Urothelium cell line (cell line): ENCODE data around the gene SPATA12.

Experiments used
- DNase-seq: peaks from one replicate; pipeline ENCODE4 v3.0.0; 2011; ENCODE audit warnings: low spot score, mixed read lengths
- FAIRE-seq: peaks from 2 replicates; lab custom pipeline; 2011; peaks lifted over from hg19 to GRCh38; lab: Jason Lieb, UNC

The SPATA12 gene

DNA sequence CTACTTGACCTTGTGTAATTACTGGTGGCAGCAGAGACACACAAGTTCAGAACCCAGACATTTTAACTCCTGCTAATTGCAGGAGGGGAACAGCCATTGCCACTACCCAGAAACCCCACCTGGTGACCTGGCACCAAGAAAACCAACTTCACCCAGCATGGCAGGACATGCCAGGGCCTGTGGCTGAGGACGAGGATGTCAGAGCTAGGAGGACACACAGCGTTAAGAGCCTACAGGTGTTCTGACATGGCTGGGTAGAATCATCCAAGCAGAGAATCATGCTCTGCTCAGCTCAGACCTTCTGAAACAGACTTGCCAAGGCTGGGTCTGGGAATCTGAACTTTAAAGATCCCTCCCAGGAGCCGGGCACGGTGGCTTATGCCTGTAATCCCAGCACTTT lies 11.7 kb upstream of the SPATA12 start:
- FAIRE-seq = no peak
- no peak for DNase-seq

DNA sequence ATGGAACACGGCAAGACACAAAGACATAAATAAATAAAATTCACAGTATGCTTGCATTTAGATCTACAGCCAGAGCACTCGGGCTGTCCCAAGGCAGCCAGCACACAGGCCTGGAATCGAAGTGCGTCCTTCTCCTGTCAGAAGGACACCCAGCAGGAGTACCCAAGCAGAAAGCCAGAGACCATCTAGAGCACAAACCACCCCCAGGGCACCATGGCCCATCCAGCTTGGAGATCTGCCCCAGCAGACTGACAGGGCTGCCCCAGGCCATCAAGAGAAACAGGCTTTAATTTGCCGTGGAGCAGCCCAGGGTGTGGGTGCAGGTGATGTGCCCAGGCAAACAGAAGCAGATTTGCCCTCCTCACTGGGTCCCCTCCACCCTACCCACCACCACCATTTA lies 7.8 kb upstream of the SPATA12 start:
- no peak for DNase-seq
- no peak for FAIRE-seq

DNA sequence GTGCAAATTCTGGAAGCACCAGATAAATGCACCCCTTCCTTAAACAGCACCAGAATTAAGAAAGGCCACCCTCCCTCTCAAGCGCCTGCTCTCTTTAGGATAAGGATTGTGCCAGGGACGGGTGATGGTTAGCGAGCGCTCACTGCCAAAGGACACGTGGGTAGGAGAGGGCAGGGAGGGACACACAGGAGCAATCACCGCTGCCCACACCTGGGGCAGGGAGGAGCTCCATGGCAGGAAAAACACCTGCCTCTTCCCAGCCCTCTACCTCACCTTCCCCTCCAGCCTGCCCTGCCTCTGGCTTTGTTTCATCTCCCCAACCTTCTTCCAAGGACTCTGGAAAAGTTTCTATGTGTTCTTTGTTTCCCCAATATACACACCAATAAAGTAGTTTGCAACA lies 7.3 kb upstream of the SPATA12 start:
- FAIRE-seq (no peak), DNase-seq (no peak)

DNA sequence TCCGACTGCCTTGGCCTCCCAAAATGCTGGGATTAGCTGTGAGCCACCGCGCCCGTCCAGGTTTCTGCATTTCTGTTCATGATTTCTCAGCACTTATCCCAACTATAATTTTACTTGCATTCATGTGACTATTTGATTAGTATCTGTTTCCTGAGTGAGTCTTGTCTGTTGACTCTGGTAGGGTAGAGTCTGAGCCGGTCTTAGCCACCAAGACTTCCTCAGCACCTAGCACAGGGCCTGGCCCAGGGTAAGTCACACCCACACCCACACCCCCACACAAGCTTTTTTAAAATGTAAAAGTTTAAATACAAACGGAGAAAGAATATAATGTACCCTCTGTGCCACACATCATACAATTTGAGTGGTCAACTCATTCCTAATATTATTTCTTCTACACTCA lies 3.1 kb upstream of the SPATA12 start:
- DNase-seq = no peak
- no peak for FAIRE-seq

DNA sequence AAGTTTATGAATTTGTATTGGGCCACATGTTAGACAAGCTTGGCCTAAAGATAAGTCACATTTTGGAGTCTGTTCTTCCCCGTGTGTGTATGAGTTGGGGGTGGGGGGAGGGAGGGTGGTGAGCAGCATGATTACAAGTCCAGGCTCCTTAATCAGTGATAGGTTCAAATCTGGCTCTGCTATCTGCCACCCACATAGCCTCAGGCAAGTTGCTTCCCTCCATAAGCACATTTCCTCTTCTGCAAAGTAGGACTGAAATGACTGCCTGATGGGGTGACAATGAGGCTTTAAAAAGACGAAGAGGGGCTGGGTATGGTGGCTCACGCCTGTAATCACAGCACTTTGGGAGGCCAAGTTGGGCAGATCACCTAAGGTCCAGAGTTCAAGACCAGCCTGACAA lies 1.1 kb upstream of the SPATA12 start:
- no peak for FAIRE-seq

DNA sequence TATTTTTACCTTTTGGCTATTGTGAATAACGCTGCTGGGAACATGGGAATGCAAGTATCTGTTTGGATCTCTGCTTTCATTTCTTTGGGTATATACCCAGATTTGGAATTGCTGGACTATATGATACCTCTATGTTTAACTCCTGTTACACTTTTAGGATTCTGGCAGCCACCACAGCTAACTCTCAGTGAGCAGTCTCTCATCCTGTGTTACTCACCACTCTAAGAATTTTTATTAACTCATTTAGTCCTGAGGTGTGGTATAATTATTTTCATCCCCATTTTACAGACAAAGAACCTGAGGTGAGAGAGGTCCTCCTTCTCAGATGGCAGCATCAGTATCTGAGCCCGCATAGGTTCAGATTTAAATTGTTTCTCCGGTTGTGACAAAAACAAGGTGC lies 1.1 kb downstream of the SPATA12 start:
- no peak for DNase-seq
- FAIRE-seq = no peak

More for the DNA sequence above, 1.1 kb upstream of the SPATA12 start:
- DNase-seq = no peak

DNA sequence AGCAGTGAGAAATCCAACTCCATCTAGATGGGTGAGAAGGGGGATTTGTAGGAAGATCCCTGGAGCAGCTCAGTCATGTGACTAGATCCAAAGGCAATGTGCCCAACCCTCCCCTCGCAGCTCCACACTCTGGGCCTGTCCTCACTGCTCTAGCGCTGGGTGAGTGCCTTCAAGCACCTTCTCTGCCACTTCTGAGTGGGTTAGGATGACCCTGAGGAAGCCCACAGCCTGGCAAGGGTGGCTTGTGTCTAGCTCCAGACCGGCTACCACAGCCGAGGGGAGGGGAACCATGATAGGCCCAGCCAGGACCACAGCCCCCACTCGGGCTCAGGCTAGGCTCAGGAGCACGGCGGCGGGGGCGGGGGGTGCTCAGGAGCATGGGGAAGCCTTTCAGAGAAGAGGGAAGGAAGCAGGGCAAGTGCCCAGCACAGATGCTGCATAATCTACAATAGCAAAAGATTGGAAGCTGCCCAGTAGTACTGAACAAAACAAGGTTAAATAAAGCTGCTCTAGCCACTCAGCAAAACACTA lies 1.7 kb downstream of the SPATA12 start:
- FAIRE-seq = no peak
- peak; percentile 26 for DNase-seq

DNA sequence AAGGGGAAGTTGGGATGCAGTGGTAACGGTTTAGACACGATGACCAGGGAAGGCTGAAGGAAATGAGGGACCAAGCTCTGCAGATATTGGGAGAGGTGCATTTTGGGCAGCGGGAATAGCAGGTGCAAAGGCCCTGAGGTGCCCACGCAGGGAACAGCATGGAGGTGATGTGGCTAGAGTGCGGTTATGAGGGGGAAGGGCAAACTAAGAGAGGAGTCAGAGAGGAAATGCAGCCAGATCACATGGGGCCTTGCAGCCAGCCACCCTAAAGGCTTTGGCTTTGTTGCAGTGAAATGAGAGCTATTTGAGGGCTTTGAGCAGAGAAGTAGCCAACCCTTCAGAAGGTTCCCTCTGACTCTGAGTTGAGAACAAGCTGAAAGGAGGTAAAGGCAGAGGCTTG lies 2.6 kb downstream of the SPATA12 start:
- no peak for FAIRE-seq

DNA sequence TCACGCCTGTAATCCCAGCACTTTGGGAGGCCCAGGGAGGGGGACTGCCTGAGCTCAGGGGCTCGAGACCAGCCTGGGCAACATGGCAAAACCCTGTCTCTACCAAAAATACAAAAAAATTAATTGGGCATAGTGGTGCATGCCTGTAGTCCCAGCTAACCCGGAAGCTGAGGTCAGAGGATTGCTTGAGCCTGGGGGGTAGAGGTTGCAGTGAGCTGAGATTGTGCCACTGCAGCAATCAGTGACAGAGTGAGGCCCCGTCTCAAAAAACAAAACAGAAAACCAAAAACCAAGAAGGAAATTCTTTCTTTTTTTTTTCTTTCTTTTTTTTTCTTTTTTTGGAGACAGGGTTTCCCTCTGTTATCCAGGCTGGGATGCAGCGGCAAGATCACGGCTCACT lies 3.5 kb downstream of the SPATA12 start:
- FAIRE-seq (no peak), DNase-seq (no peak)

More for the DNA sequence above, 2.6 kb downstream of the SPATA12 start:
- no peak for DNase-seq

DNA sequence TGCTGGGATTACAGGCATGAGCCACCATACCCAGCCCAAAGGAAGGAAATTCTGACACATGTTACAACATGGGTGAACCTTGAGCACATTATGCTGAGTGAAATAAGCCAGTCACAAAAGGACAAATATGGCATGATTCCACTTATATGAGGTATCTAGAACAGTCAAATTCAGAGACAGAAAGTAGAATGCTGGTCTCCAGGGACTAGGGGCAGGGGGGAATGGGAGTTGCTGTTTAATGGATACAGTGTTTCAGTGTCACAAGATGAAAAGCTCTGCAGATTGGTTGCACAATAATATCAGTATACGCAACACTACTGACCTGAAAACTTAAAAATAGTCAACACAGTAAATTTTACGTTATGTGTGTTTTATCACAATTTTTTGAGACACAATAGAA lies 4.1 kb downstream of the SPATA12 start:
- DNase-seq (no peak), FAIRE-seq (peak; percentile 37)

DNA sequence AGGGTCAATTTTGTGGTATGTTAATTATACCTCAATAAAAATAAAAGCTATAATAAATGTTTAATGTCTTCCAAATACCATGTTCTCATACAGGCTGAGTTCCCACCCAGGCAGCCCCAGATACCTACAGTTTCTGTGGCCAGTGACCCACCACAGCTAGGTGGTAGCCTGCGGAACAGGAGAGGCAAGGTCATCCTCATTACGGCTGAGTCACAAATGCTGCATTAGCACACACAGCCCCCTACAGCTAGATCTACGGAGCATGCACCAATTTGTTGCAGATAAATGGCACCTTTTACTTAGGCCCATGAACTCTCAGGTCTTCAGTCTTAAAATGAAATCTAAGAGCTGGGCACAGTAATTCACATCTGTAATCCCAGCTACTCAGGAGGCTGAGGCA lies 5.1 kb downstream of the SPATA12 start:
- FAIRE-seq (no peak), DNase-seq (no peak)

DNA sequence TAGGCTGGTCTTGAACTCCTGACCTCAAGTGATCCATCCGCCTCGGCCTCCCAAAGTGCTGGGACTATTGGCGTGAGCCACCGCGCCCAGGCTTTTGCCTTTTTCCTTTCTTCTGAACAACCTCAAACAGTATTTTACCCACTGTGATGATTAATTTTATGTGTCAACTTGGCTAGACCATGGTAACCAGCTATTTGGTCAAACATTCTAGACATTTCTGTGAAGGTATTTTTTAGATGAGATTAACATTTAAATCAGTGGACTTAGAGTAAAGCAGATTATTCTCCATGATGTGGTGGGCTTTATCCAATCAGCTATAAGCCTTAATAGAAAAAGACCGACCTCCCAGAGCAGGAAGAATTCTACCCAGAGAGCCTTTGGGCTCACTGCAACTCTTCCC lies 6.0 kb downstream of the SPATA12 start:
- DNase-seq (no peak), FAIRE-seq (no peak)

DNA sequence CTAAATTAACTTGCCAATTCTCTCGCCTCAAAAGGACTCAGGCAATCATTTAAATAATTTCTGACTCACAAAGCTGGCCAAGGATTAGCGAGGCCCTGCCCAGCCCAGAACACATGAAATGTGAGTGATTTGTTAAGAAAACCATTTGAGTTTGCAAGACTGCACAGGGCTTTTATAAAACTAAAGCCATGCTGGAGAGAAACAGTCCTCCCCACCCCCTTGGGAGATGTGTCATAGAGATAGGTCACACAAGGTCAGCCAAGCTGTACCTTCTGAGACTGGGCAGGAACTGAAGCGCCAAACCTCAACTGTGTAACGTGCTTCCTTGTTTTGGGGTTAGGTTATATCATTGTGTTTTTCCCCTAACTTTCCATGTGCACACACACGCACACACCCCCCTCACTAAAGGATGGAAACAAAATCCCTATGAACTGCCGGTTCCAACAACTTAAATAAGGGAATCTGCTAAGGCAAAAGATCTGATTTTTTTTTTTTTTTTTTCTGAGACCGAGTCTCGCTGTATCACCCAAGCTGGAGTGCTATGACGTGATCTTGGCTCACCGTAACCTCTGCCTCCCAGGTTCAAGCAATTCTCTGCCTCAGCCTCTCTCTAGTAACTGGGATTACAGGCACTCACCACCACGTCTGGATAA lies 8.1 kb downstream of the SPATA12 start:
- DNase-seq = peak; percentile 70
- FAIRE-seq = peak; percentile 42

DNA sequence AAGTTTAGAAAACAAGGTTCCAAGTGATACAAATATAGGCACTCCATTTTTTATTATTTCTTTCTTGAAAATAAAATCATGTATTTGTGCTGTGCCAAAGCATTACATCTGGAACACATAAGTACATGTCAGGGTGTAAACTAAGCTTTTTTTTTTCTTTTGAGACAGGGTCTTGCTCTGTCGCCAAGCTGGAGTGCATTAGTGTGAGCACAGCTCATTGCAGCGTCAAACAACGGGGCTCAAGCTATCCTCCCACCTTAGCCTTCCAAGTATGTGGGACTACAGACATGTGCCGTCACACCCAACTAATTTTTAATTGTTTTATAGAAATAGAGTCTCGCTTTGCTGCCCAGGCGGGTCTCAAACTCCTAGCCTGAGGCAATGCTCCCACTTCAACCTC lies 9.0 kb downstream of the SPATA12 start:
- FAIRE-seq (no peak), DNase-seq (no peak)

DNA sequence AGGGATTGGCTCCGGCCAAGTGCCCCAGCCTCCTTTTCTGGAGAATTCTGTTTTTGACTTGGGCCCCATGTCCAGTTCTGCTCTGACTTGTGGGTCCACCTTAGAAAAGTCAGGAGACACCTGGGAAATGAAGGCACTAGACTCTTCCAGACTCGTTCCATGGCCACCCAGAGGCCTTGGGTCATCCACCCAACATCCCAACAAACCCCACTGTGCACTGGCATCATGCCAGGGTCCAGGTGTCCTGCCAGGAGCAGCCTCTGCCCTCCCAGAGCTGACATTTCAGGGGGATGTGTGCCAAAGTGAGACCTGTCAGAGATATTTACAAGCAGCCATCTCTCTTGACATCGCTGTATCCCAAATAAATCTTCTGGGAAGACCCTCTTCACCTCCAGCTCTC lies 13.2 kb downstream of the SPATA12 start:
- DNase-seq = no peak
- FAIRE-seq = no peak

DNA sequence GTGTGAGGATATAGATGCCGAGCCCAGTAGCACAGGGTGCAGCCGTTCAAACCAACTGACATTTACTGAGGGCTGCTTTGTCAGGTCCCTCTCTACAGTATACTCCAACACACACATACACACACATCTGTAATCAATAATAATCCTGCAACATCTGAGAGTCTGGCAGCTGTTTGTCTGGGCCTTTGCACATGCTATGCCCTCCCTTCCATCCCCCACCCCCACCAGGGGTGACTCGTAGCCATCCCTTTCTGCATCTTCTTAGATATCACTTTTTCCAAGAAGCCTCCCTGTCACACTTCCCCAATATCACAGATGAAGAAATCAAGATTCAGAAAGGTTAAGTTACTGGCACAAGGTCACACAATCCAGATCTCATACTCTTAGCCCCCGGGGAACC lies 13.7 kb downstream of the SPATA12 start:
- FAIRE-seq = no peak
- DNase-seq = no peak

DNA sequence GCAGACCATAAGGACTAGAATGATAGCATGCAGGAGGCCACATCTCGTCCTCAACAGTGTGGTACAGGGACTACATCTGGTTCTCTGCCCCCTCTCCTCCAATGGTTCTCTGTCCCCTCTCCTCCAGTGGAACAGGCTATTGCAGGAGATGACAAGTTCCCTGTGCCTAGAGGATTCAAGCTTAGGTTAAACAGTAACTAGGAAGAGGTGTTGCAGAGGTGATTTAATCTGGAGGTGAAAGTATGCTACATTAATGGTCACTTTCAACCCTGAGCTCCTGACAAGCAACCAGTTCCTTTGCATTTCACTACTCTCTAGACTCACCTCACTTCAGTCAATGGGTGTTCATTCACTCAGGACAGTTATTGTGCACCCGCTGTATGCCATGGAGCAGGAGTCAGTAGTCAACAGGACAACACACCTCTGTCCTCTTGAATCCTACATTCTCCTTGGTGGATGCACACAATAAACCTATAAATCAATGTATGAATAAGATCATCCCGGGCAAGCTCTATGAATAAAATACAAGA lies 16.0 kb downstream of the SPATA12 start:
- no peak for DNase-seq
- no peak for FAIRE-seq

DNA sequence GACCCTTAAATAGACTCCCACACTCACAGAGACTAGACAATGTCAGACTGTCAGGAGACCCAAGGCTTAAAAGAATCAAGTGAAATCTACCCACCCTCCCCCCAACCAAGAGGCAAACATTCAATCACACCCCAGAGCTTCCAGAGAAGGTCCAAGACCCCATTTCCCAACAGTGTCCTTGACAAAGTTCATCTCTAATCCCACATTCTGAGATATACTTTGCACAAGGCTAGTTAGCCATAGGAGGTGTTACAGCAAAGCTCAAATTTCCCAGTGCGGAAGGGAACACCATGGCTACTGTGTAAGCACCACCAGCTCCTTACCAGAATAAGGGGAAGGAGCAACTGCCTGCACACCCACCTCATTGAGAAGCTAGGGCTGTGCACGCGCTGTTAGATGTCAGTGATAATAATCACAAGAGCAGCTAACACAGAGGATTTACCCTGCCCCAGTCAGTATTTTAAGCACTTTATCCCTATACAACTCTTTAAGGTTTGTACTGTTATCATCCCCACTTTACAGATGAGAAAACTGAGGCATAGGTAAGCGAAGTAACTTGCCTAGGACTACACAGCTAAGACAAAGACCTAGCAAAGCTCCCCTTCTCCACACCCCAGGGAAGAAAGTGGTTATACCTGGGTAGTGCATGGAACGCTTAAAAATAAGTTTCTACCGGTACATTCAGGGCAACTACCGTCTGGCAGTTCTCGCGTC lies 17.3 kb downstream of the SPATA12 start:
- FAIRE-seq (no peak), DNase-seq (no peak)

DNA sequence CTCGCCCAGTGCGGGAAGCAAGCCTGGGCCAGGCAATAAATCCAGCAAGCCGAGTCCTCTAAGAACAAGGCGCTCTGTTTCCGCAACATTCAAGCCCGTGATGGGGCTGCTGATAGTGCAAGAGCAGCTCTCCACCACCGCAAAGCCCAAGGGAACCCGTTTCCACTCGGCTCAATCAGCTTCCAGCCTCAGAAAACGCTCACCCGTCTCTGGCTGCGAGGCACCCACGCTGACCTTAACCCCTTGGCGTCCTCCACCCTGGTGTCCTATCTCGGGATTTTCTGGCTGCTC lies 17.8 kb downstream of the SPATA12 start:
- FAIRE-seq = no peak
- DNase-seq = no peak

DNA sequence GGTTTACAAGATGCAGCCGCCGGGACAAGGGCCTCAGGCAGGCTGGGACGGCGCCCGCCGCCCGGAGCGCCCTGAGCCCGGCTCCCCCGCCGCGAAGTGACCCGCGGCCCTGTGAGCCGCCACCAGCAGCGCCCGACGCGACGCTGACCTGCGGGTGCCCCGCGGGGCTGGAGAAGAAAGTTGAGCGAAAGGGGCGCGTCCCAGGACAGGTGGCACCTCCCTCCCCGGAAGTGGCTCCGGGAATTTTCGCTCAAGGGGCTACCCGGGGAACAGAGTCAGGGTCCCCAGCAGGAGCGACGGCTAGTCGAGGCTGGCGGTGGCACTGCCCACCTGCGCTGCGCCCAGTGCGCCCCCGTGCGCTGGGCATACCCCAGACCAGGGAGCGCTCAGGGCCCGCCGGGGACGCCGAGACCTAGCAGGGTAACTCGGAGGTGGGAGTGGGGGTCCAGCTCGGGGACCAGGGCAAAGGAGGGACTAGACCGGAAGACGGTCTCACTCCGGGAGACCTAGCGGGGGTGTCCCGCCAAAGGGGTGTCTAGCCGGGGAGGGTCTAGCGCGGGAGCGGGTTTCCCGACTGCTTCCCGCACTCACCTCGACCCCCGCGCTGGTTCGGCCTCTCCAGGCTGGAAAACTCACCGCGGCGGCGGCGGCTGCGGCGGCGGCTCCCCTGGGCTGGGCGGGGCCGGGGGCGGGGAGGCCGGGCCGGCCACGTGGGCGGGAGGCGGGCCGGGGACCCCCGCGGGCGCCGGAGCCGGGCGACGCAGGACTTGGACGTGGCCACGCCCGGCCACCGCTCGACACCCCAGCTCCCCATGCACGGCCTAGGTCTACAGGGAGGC lies 18.4 kb downstream of the SPATA12 start:
- DNase-seq = peak; percentile 85
- FAIRE-seq = no peak

DNA sequence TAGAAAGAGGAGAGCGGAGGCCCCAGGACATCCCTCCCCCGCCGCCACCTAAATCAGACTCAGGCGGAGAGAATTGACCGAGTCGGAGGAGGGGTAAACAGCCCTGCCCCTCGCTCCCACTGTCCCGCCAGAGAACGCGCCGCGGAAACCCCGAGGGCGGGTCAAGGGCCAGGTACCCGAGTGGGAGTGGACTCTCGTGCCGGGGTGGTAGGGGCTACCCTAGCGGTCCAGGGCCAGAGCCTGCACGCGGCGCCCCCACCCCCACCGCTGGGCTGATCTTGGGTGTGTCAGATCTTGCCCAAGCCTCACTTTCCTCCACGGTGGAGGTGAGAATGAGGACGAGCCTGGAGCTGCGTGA lies 19.0 kb downstream of the SPATA12 start:
- no peak for FAIRE-seq
- peak; percentile 40 for DNase-seq

DNA sequence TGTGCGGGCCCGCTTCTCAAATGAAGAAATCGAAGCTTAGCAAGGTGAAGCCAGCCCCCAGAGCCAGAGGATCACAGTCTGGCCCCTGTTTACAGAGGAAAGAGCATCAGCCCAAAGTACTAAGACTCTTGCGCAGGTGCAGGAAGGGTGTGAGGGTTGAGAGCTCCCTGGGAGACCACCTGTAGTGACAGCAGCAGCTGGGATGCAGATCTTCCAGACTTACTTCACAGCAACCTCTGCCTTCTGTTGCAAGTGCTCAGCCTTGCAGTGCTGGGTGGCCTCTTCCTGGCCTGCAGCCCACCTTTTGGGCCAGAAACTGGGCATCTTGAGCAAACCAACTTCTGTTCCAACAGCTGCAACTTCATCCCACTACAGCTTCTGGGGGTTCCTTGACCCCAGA lies 19.7 kb downstream of the SPATA12 start:
- FAIRE-seq = no peak
- no peak for DNase-seq
